Measurements from ENCODE around the gene RSAD2.
"Not testable (repeated sequence)": the region's sequence is repeated elsewhere in the genome, so short reads cannot be mapped to it uniquely, and the experiment has no call there.

RSAD2 gene

GRCh38 chr2:6877402-6878304 lies at the start of gene RSAD2:
Gene RSAD2 (plus strand): TSS chr2:6877777. CDS start chr2:6877801, 24 bp downstream.
- DNase-seq: peak; percentile 56

GRCh38 chr2:6828299-6828584 lies 49.3 kb upstream of the RSAD2 start:
- DNase-seq: peak; percentile 14

- DNase-seq: no peak
Observed at GRCh38 chr2:6831229-6831628, 46.3 kb upstream of the RSAD2 start.

- no peak for DNase-seq
Observed at GRCh38 chr2:6832596-6833299, 44.8 kb upstream of the RSAD2 start.

- DNase-seq: no peak
Observed at GRCh38 chr2:6833300-6833604, 44.3 kb upstream of the RSAD2 start.

GRCh38 chr2:6834163-6834562 lies 43.4 kb upstream of the RSAD2 start:
- DNase-seq: no peak

GRCh38 chr2:6835467-6835866 lies 42.1 kb upstream of the RSAD2 start:
- no peak for DNase-seq

GRCh38 chr2:6838673-6839319 lies 38.8 kb upstream of the RSAD2 start:
- no peak for DNase-seq

GRCh38 chr2:6841537-6842287 lies 35.9 kb upstream of the RSAD2 start:
- no peak for DNase-seq

GRCh38 chr2:6845312-6845711 lies 32.3 kb upstream of the RSAD2 start:
- peak; percentile 19 for DNase-seq

- no peak for DNase-seq
Observed at GRCh38 chr2:6845903-6846302, 31.7 kb upstream of the RSAD2 start.

GRCh38 chr2:6846540-6846939 lies 31.0 kb upstream of the RSAD2 start:
- DNase-seq: no peak

GRCh38 chr2:6846967-6847681 lies 30.5 kb upstream of the RSAD2 start:
- DNase-seq: no peak

GRCh38 chr2:6852195-6852594 lies 25.4 kb upstream of the RSAD2 start:
- DNase-seq: no peak

- no peak for DNase-seq
Observed at GRCh38 chr2:6854416-6854815, 23.2 kb upstream of the RSAD2 start.

GRCh38 chr2:6855860-6856547 lies 21.6 kb upstream of the RSAD2 start:
- no peak for DNase-seq

GRCh38 chr2:6856548-6856920 lies 21.0 kb upstream of the RSAD2 start:
- DNase-seq: no peak

- not testable (repeated sequence) for DNase-seq
Observed at GRCh38 chr2:6858466-6859027, 19.0 kb upstream of the RSAD2 start.

GRCh38 chr2:6860296-6860695 lies 17.3 kb upstream of the RSAD2 start:
- no peak for DNase-seq

GRCh38 chr2:6863792-6864191 lies 13.8 kb upstream of the RSAD2 start:
- DNase-seq: no peak

- no peak for DNase-seq
Observed at GRCh38 chr2:6864231-6864754, 13.3 kb upstream of the RSAD2 start.
